Activated CD4-positive, alpha-beta T cell treated with anti-CD3 and anti-CD28 coated beads, Interleukin-10, Interleukin-2, amounts not matched to agents 100 ng/mL and 50 ng/mL, durations not matched to agents 16 hours and 8 hours (primary cell): ENCODE data around the gene TMPRSS5.
"Not testable (repeated sequence)": the region's sequence is repeated elsewhere in the genome, so short reads cannot be mapped to it uniquely, and the experiment has no call there.

Source experiments
- DNase-seq: peaks from one replicate; pipeline ENCODE4 v3.0.0-alpha.2; 2020

The TMPRSS5 gene

DNA sequence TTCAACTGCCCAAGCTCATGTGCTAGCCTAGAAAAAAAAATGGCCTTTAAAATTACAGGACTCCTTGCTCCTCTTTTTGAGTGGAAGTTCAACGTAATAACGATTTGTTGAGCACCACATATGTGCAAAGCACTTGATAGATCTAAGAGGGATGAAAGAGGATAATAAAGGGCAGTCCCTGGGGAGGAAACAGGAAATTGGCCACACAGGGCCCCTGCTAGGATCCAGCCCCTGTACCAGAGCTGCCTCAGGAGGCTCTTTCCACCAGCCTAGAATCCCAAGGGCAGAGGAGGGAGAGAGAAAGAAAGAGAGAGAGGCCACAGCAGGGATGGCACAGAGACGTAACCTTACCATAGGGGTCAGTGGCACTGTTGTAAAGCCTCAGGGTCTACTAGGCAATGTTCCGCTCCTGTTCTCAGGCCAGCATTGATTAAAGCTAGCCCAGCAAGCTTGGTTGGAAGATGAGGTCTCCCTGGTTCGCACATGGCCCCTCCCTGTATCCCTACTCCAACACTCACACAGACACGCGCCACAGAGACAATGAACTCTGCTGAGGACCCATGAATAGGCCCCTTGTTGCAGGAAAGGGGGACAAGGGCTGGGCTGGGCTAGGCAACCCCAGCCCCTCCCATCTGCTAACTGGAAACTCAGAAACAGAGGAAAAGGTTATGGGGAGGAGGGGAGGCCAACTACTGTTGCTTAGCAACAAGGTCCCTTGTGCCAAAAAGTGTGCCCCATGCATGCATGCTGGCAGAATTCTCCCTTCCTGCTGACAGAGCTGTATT lies at the start of gene TMPRSS5:
TMPRSS5 (minus strand) TSS at position 438 of the 785 bp plus-strand sequence; CDS start at position 354, 84 bp downstream.
- DNase-seq, result no peak

DNA sequence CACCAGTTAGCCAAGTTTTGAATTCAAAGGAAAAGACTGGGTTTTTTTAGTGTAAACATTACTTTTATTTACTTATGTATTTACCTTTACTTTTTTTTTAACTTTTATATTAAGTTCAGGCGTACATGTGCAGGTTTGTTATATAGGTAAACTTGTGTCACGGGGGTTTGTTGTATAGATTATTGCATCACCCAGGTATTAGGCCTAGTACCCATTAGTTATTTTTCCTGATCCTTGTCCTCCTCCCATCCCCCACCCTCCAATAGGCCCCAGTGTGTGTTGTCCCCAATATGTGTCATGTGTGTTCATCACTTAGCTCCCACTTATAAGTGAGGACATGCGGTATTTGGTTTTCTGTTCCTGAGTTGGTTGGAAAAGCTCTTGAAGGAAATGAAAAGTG lies 46.8 kb upstream of the TMPRSS5 start:
- DNase-seq, result no peak

DNA sequence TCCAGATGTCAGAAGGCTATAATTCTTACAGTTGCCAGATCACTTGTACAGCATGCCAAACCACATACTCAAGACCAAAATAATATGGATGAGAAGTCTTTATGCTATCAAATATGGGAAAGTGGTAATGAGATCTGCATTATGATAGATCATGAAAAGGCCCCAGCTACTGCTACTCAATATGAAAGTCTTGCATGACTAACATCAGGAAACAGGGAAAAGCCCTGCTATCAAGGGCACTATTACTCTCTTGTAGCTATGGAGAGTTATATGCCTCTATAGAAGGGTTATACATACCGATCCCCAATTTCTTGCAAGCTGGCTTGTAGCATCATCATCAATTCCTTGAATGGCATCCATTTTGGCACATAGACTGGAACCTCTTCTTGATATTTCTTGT lies 30.2 kb upstream of the TMPRSS5 start:
- DNase-seq, result peak; percentile 63

DNA sequence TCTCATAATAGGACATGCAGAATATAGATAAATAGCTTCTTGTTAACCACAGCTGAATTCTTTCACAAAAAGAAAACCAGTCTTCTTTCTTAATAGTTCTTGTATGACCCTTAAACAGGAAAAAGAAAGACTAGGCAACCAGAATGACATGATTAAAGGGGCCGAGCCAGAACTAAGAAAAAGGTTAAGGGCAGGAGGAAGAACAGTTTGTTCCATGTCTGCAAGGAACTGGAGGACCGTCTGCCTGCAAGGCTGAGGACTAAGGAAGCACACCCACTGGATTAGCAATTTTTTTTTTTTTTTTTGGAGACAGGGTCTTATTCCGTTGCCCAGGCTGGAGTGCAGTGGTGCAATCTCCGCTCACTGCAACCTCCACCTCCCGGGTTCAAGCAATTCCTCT lies 26.0 kb upstream of the TMPRSS5 start:
- no peak for DNase-seq

DNA sequence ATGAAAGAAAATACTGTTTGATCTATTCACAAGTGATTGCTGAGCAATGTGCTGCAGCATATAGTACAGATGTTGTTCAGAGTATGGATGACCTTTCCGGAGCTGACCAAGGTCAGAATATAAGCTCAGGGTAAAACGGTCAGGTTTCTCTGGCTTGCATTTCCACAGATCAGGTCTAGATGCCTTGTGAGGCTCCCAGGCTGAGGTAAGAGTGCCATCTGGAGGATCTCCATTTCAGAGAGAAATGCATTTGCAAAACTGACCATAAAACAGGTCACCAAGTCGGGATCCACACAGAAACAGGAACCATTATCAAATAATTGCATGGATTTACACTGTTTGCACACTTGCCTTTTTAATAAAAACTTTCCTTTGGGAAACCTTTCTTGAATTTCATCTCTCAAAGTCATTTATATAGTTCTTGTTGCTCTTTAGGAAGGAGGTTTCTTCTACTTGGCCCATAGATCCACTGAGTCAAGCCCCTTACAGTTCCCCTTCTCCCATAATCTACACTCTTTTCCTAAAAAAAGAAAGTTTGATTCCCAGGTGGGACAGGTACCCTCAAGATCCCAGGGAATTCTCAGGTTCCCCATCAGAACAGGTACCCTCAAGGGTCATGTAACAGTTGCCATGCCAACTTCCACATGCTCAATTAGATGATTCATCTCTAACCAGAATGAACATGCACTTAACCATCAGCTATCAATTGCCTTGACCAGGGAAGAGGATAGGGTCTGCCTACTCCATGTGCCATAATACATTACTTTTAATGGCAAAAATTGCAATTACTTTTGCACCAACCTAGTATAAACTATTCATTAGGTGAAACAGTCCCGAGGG lies 25.0 kb upstream of the TMPRSS5 start:
- DNase-seq, result peak; percentile 38

- no peak for DNase-seq
Observed at GRCh38 chr11:113729456-113729855, 23.3 kb upstream of the TMPRSS5 start.

- DNase-seq, result no peak
Observed at GRCh38 chr11:113728814-113729213, 22.7 kb upstream of the TMPRSS5 start.

DNA sequence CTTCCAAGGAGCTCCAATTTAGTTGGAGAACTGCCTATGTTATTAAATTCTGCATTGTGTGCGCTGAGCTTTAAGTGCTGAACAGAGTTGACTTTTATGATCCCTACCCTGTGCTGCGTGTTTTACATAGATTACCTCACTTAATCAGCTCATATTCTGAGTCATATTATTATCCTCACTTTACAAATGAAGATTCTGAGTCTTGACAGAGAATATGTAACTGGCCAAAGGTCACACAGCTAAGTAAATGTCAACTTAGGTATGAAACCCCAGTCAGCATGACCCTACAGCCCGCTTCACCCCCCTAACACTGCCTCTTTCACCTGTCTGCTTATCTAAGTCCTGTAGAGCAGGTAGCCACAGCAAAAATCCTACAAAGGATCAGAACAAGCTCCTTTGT lies 19.8 kb upstream of the TMPRSS5 start:
- DNase-seq, result no peak

GRCh38 chr11:113725407-113725806 lies 19.3 kb upstream of the TMPRSS5 start:
- DNase-seq, result no peak

DNA sequence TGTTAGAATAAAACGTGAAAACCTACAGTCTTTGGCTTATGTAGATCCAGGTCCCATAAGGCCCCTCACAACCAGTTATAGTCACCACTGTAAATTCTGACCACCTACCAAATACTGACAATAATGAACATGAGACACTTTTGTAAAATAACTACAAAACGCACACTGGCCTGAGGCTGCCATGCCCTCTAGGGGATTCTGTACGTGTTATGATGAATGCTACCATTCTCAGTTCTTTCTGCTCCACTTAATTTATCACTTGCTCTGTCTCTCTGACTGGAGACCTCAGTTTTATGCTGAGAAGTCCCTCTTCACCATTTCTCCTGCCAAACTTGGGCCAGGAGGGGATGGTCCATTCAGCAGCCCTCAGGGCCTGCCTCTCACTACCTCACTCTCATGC lies 18.7 kb upstream of the TMPRSS5 start:
- no peak for DNase-seq

DNA sequence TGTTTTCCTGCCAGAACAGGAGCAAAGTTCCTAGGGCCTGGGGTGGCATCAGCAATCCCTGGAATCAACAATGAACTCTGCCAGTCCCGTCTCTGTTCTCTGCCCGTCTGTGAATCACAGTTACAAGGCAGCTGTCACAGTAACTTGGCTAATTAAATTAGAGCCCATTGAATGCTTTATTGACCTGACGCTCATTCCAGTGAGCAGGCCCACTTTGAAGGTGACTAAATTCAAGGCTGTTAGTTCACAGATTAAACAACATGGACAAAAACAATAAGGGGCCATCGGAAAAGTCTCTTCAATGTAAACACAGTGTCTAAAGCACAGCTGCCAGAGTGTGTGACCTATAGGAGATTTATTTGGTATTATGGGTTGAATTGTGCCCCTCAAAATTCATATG lies 17.7 kb upstream of the TMPRSS5 start:
- no peak for DNase-seq

DNA sequence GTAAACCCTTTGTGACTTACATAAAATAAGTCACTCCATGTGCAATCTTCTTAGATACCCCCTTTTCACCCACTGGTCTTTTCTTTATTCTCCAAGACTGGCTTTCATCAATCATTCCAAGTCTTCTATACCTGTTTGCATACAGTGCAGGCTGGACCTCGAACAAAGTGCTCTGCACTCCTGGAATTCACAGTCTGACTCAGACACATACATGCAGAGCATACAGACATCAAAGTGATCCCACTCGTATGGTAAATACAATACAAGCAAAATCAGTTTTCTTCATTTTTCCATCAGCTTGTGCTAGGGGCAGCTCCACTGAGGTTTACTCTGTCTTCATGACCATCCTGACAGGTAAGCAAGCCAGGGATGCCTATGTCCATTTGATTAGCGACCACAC lies 16.8 kb upstream of the TMPRSS5 start:
- no peak for DNase-seq

GRCh38 chr11:113722221-113722620 lies 16.1 kb upstream of the TMPRSS5 start:
- no peak for DNase-seq

- DNase-seq, result no peak
Observed at GRCh38 chr11:113721462-113722066, 15.5 kb upstream of the TMPRSS5 start.

GRCh38 chr11:113720478-113720877 lies 14.4 kb upstream of the TMPRSS5 start:
- not testable (repeated sequence) for DNase-seq

DNA sequence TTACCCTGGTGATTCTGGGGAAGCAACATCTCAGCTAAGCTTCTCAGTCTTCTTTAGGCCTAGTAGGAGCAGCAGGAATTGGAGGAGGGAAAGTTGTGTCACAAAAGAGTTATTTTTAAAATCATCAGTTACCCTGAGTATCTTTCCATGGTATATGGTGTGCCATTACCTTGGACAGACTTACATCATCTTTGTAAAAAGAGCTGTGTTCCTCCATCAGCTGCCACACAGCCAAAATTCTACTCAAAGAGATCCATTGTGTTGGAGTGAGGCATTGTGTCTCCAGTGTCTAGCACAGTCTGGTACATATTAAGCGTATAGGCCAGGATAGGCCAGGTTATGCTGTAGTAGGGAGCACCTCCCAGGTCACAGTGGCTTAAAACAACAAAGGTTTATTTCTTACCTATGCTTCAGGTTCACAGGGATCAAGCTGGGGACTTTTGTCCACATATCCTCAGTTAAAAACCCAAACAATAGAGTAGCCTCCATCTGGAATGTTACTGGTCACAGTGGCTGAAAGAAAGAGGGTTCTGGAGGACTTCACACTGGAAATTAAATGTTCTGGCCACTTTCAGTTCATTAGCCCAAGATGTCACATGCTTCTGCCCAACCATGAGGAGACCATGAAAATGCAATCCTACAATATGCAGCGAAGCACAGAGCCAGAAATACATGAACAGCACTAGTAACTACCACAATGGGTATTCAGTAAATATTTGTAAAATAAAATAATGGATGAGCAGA lies 9.9 kb upstream of the TMPRSS5 start:
- DNase-seq, result no peak

DNA sequence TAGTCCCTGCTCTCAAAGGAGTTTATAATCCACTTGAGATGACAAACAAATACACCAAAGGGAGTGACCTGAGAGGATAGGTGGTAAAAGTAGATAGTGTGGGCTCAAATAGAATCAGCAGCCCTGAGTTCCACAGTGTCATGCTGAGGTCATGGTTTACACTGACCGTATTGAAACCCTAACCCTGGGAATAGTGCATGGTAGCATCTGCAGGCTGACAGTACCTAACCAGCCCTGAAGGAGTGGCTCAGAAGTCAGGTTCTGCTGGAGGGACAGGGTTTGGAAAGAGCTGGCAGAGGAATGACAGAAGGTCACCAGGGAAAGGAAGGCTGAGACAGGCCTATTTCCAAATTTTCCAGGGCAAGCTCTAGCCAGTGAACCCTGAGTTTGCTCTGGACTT lies 9.2 kb upstream of the TMPRSS5 start:
- no peak for DNase-seq

GRCh38 chr11:113710989-113711388 lies 4.9 kb upstream of the TMPRSS5 start:
- no peak for DNase-seq

DNA sequence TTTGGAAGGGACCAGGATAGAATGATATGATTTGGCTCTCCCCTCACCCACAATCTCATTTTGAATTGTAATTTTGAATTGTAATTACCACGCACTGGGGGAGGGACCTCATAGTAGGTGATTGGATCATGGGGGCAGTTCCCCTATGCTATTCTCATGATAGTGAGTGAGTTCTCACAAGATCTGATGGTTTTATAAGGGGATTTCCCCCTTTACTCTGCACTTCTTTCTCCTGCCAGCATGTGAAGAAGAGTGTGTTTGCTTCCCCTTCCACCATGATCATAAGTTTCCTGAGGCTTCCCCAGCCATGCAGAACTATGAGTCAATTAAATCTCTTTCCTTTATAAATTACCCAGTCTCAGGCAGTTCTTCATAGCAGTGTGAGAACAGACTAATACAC lies 2.6 kb downstream of the TMPRSS5 start:
- DNase-seq, result not testable (repeated sequence)

- no peak for DNase-seq
Observed at GRCh38 chr11:113701491-113701890, 4.6 kb downstream of the TMPRSS5 start.

GRCh38 chr11:113698515-113698914 lies 7.6 kb downstream of the TMPRSS5 start:
- DNase-seq, result no peak

GRCh38 chr11:113697756-113698407 lies 8.2 kb downstream of the TMPRSS5 start:
- DNase-seq, result peak; percentile 8
